ENCODE measurements around the gene TOR3A.

- TF ChIP-seq POLR2A (IDR thresholded peaks at IDR 0.05), result no peak
- TF ChIP-seq CTCF (IDR thresholded peaks at IDR 0.05), result no peak
These were observed 29.1 kb upstream of the TOR3A start for GRCh38 chr1:179052776-179053175.
